ENCODE results near the gene CNGB1. TPM values are rescaled to one million over a fixed set of nuclear protein-coding genes. Genes with fewer than 3 reads are reported as not detected.
A peak's percentile ranks its signal among the peaks of the same experiment; 100 is the strongest.
"Not testable (repeated sequence)": the region's sequence is repeated elsewhere in the genome, so short reads cannot be mapped to it uniquely, and the experiment has no call there.

Gene CNGB1
- total RNA-seq, 1 donor from 2014 or later: 0.91 TPM

DNA sequence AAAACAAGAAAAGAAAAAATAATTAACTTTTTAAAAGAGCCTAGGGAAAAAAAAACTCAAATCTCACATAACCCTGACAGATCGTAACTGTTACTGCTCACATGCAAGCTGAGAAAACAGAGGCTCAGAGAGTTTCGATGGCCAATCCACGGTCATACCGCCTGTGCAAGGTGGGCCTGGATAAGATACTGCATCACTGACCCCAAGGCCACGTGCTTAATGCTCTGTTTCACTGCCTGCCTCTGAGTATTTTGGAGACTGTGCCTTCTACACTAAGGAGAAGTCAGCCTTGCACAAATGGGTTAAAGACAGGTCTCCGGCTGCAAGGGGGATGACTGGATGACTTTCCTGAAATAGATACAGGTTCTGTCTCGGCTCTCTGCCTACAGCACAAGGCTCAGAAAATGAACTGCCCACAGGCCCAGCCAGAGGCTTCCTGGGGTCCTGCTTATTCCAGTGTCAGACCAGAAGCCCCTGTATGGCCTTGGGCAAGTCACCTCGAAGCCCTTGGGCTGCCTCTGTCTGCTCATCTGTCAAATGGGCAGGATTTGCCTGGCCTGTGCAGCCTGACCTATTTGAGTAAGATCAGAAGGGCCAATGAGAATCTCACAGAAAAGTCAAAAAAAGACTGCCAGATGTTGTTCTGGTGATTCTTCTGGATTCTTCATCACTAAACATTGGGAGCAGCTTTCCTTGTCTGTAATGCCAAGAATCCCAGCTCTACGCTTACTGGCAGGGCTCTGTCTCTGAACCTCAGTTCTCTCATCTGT is 25.8 kb downstream of the CNGB1 start:
- no peak overlapping the region for H3K27ac Mint-ChIP-seq (ENCODE audit: unreplicated experiment)
- H3K4me1 Mint-ChIP-seq (ENCODE audit: low read depth, unreplicated experiment): peaks cover 3% of the 10 kb centered on the region
- H3K9me3 Mint-ChIP-seq (ENCODE audit: unreplicated experiment): peaks cover 4% of the 10 kb centered on the region
- DNase-seq: no peak
- H3K4me3 Mint-ChIP-seq (ENCODE audit: unreplicated experiment): peak overlapping the region; percentile 55
- H3K36me3 Mint-ChIP-seq (ENCODE audit: unreplicated experiment): no peaks in the 10 kb centered on the region
- TF ChIP-seq, protein P1, sequence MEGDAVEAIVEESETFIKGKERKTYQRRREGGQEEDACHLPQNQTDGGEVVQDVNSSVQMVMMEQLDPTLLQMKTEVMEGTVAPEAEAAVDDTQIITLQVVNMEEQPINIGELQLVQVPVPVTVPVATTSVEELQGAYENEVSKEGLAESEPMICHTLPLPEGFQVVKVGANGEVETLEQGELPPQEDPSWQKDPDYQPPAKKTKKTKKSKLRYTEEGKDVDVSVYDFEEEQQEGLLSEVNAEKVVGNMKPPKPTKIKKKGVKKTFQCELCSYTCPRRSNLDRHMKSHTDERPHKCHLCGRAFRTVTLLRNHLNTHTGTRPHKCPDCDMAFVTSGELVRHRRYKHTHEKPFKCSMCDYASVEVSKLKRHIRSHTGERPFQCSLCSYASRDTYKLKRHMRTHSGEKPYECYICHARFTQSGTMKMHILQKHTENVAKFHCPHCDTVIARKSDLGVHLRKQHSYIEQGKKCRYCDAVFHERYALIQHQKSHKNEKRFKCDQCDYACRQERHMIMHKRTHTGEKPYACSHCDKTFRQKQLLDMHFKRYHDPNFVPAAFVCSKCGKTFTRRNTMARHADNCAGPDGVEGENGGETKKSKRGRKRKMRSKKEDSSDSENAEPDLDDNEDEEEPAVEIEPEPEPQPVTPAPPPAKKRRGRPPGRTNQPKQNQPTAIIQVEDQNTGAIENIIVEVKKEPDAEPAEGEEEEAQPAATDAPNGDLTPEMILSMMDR (IDR thresholded peaks at IDR 0.05; ENCODE audit: partially characterized antibody, unreplicated experiment): no peak
- peaks cover 2% of the 10 kb centered on the region for H3K27me3 Mint-ChIP-seq (ENCODE audit: unreplicated experiment)

DNA sequence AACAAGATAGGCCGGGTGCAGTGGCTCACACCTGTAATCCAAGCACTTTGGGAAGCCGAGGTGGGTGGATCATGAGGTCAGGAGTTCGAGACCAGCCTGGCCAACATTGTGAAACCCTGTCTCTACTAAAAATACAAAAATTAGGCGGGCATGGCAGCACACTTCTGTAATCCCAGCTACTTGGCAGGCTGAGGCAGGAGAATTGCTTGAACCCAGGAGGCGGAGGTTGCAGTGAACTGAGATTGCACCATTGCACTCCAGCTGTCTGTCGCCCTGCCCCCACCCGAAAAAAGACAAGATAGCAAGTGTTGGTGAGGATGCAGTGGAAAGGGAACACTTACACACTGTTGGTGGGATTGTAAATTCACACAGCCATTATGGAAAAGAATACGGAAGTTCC is 27.5 kb downstream of the CNGB1 start:
- not testable (repeated sequence) for H3K27ac Mint-ChIP-seq (ENCODE audit: unreplicated experiment); H3K9me3 Mint-ChIP-seq (ENCODE audit: unreplicated experiment); H3K4me3 Mint-ChIP-seq (ENCODE audit: unreplicated experiment); H3K27me3 Mint-ChIP-seq (ENCODE audit: unreplicated experiment); H3K36me3 Mint-ChIP-seq (ENCODE audit: unreplicated experiment); H3K4me1 Mint-ChIP-seq (ENCODE audit: low read depth, unreplicated experiment); DNase-seq

DNA sequence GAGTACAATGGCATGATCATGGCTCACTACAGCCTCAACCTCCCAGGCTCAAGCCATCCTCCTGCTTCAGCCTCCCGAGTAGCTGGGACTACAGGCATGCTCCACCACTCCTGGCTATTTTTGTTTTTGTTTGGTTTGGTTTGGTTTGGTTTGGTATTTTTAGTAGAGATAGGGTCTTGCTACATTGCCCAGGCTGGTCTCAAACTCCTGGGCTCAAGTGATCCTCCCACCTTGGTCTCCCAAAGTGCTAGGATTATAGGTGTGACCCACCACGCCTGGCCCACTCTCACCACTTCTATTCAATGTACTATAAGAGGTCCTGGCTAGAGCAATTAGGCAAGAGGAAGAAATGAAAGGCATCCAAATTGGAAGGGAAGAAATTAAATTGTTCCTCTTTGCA is 29.0 kb downstream of the CNGB1 start:
- H3K4me1 Mint-ChIP-seq (ENCODE audit: low read depth, unreplicated experiment); H3K36me3 Mint-ChIP-seq (ENCODE audit: unreplicated experiment); DNase-seq; H3K27me3 Mint-ChIP-seq (ENCODE audit: unreplicated experiment); H3K27ac Mint-ChIP-seq (ENCODE audit: unreplicated experiment); H3K4me3 Mint-ChIP-seq (ENCODE audit: unreplicated experiment); H3K9me3 Mint-ChIP-seq (ENCODE audit: unreplicated experiment): not testable (repeated sequence)

DNA sequence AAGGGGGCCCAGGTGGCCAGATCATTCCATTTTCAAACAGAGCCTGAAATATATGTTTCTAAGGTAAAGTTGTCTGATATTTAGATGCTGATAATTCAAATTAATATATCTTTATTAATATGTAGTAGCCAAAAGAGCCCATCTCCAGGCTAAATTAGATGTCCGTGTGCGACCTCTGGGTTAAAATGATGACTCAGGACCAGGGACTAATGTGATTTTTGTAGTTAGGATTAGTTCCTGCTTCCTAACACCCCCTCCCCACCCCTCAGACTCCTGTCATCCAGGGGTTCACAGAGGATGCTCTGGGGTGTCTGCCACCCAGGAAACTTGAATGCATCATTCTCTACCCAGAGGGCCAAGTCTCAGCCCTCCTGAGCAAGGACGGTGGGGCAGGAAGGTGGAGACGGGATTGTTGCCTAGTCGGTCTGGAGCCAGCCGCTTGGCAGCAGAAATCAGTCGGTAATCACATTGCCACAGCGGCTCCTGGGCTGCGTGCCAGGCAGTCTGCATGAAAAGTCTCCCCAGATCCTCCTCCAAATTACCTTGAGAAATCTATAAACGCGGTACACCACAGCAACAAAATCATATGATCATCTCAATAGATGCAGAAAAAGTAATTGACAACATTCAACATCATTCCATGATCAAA is 29.8 kb downstream of the CNGB1 start:
- no peaks in the 10 kb centered on the region for H3K36me3 Mint-ChIP-seq (ENCODE audit: unreplicated experiment)
- H3K27me3 Mint-ChIP-seq (ENCODE audit: unreplicated experiment): peaks cover 4% of the 10 kb centered on the region
- H3K27ac Mint-ChIP-seq (ENCODE audit: unreplicated experiment): no peak overlapping the region
- TF ChIP-seq, protein P1 (IDR thresholded peaks at IDR 0.05; ENCODE audit: partially characterized antibody, unreplicated experiment): no peak
- H3K9me3 Mint-ChIP-seq (ENCODE audit: unreplicated experiment): peaks cover 2% of the 10 kb centered on the region
- DNase-seq: no peak
- no peak overlapping the region for H3K4me3 Mint-ChIP-seq (ENCODE audit: unreplicated experiment)
- peaks cover 3% of the 10 kb centered on the region for H3K4me1 Mint-ChIP-seq (ENCODE audit: low read depth, unreplicated experiment)

DNA sequence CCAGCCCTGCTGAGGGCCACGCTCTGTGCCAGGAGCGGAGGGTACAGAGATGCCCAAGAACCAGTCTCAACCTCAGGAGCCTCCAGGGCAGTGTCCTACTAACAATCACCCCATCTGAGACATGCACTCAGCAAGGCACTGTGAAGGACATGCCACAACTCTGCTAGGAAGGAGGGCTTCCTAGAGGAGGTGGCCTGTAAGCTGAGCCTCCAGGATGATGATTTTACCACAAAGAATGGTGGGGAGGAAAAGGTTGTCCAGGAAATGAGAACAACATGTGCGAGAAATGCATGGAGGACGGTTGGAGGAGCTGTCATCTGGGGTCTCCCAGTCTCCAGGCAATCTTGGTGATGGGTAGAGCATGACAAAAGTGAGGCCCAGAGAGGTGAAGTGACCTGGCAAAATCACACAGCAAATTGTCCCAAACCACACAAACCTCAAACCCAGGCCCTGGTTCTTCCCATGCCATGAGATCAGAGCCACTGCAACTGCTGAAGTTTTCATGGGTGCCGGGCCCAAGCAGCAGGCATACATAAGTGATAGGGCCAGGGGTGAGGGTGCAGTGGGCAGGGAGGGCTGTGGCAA is 30.5 kb downstream of the CNGB1 start:
- TF ChIP-seq, protein P1 (IDR thresholded peaks at IDR 0.05; ENCODE audit: partially characterized antibody, unreplicated experiment): no peak
- Mint-ChIP-seq H3K27me3 (ENCODE audit: unreplicated experiment) (peaks cover 5% of the 10 kb centered on the region), H3K4me1 (ENCODE audit: low read depth, unreplicated experiment) (peaks cover 1% of the 10 kb centered on the region), H3K4me3 (ENCODE audit: unreplicated experiment) (no peak overlapping the region), H3K36me3 (ENCODE audit: unreplicated experiment) (no peaks in the 10 kb centered on the region), H3K27ac (ENCODE audit: unreplicated experiment) (no peak overlapping the region), H3K9me3 (ENCODE audit: unreplicated experiment) (peaks cover 2% of the 10 kb centered on the region)
- DNase-seq: no peak

DNA sequence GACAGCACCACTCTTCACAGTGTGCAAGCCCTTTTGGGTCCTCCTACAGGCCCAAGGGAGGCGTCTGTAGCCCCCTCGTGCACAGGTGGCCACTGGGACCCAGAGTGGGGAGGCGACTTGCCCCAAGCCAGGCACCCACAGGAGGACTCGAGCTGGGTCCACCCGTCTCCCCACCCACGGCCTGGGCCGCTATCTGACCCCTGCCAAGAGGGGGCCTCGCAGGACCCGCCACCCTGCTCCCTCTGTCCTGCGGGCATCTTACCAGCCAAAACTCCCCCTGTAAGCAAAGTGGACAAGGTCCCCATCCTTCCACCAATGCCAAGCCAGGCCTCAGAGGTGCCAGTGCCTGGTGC is 31.1 kb downstream of the CNGB1 start:
- Mint-ChIP-seq H3K27me3 (ENCODE audit: unreplicated experiment) (peaks cover 5% of the 10 kb centered on the region), H3K27ac (ENCODE audit: unreplicated experiment) (no peak overlapping the region), H3K9me3 (ENCODE audit: unreplicated experiment) (peaks cover 2% of the 10 kb centered on the region), H3K36me3 (ENCODE audit: unreplicated experiment) (no peaks in the 10 kb centered on the region), H3K4me3 (ENCODE audit: unreplicated experiment) (no peak overlapping the region), H3K4me1 (ENCODE audit: low read depth, unreplicated experiment) (no peaks in the 10 kb centered on the region)
- no peak for DNase-seq
- TF ChIP-seq, protein P1 (IDR thresholded peaks at IDR 0.05; ENCODE audit: partially characterized antibody, unreplicated experiment): no peak

Measured in glutamatergic neuron (in vitro differentiated cells).